Measurements from ENCODE around the gene RBM38. TPM values are rescaled to one million over a fixed set of nuclear protein-coding genes. Genes with fewer than 3 reads are reported as not detected.
A peak's percentile ranks its signal among the peaks of the same experiment; 100 is the strongest.

The RBM38 gene
- total and polyA plus RNA-seq, 2 of the 13 experiments (the other 11 are each of a cell fraction or from before 2014, with no cell fraction given) = 24.2 to 34.2 TPM

DNA sequence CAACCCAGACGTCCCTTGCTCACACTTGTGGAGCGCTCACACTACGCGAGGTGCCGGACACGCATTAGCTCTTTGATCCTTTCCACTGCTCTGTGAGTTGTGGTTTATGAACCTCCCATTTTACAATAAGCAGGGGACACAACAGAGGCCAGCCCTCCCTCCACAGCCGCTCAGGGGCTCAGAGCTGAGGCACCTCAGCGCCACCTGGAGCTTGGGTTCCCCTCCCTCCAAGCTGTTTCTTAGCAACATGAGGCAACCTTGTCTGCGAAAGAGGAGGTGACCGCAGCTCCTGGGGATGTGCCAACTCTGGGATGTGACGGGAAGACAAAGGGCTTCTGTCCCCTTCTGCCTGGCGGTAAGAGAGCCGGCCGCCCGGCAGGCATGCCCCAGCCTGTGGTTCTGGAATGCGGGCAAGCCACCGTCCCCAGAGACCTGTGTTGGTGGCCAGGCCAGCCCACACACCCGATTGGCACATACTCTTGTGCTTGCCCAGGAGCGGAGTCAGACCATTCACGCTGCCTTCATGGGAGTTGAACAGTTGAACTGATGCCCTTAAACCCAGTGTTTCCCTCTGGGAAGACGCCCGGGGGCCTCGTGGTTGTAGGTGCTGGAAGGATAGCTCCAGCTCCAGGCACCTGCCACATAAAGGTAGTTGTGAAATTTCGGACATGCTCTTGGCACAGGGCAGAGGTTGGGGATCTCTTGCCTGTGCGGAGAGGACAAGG is 44.5 kb downstream of the RBM38 start (continued):
- TF ChIP-seq ZNF33A (CRISPR knock-in tag; IDR thresholded peaks at IDR 0.05; ENCODE audit: borderline replicate concordance) = no peak
- TF ChIP-seq, protein P1, sequence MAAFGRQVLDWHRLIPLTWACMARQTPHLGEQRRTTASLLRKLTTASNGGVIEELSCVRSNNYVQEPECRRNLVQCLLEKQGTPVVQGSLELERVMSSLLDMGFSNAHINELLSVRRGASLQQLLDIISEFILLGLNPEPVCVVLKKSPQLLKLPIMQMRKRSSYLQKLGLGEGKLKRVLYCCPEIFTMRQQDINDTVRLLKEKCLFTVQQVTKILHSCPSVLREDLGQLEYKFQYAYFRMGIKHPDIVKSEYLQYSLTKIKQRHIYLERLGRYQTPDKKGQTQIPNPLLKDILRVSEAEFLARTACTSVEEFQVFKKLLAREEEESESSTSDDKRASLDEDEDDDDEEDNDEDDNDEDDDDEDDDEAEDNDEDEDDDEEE (CRISPR knock-in tag; IDR thresholded peaks at IDR 0.05) = peak; percentile 61; the same call in 1 of the 2 replicates
- TF ChIP-seq PAWR (CRISPR knock-in tag; IDR thresholded peaks at IDR 0.05; ENCODE audit: borderline replicate concordance) = no peak
- peak; percentile 59; the same call in 1 of the 2 replicates for TF ChIP-seq JUND (CRISPR knock-in tag; IDR thresholded peaks at IDR 0.05)
- TF ChIP-seq FOXP1 (IDR thresholded peaks at IDR 0.05) = no peak
- no peak for TF ChIP-seq FOXP1 (CRISPR knock-in tag; IDR thresholded peaks at IDR 0.05)
- peak; percentile 48; the same call in 1 of the 2 replicates for TF ChIP-seq FOSL2 (CRISPR knock-in tag; IDR thresholded peaks at IDR 0.05)
- TF ChIP-seq ZNF432 (CRISPR knock-in tag; IDR thresholded peaks at IDR 0.05; ENCODE audit: borderline replicate concordance) = no peak
- TF ChIP-seq PCBP1 (IDR thresholded peaks at IDR 0.05; ENCODE audit: borderline replicate concordance, low read depth, low read length) = no peak
- TF ChIP-seq AHR (CRISPR knock-in tag; IDR thresholded peaks at IDR 0.05) = no peak
- TF ChIP-seq ZNF891 (CRISPR knock-in tag; IDR thresholded peaks at IDR 0.05) = no peak; the same call in 1 of the 2 replicates
- TF ChIP-seq, protein P2, sequence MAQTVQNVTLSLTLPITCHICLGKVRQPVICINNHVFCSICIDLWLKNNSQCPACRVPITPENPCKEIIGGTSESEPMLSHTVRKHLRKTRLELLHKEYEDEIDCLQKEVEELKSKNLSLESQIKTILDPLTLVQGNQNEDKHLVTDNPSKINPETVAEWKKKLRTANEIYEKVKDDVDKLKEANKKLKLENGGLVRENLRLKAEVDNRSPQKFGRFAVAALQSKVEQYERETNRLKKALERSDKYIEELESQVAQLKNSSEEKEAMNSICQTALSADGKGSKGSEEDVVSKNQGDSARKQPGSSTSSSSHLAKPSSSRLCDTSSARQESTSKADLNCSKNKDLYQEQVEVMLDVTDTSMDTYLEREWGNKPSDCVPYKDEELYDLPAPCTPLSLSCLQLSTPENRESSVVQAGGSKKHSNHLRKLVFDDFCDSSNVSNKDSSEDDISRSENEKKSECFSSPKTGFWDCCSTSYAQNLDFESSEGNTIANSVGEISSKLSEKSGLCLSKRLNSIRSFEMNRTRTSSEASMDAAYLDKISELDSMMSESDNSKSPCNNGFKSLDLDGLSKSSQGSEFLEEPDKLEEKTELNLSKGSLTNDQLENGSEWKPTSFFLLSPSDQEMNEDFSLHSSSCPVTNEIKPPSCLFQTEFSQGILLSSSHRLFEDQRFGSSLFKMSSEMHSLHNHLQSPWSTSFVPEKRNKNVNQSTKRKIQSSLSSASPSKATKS (CRISPR knock-in tag; IDR thresholded peaks at IDR 0.05) = no peak
- TF ChIP-seq, protein P3, sequence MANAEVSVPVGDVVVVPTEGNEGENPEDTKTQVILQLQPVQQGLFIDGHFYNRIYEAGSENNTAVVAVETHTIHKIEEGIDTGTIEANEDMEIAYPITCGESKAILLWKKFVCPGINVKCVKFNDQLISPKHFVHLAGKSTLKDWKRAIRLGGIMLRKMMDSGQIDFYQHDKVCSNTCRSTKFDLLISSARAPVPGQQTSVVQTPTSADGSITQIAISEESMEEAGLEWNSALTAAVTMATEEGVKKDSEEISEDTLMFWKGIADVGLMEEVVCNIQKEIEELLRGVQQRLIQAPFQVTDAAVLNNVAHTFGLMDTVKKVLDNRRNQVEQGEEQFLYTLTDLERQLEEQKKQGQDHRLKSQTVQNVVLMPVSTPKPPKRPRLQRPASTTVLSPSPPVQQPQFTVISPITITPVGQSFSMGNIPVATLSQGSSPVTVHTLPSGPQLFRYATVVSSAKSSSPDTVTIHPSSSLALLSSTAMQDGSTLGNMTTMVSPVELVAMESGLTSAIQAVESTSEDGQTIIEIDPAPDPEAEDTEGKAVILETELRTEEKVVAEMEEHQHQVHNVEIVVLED (CRISPR knock-in tag; IDR thresholded peaks at IDR 0.05; ENCODE audit: borderline replicate concordance) = peak; percentile 63; the same call in 1 of the 2 replicates
- TF ChIP-seq, protein P4, sequence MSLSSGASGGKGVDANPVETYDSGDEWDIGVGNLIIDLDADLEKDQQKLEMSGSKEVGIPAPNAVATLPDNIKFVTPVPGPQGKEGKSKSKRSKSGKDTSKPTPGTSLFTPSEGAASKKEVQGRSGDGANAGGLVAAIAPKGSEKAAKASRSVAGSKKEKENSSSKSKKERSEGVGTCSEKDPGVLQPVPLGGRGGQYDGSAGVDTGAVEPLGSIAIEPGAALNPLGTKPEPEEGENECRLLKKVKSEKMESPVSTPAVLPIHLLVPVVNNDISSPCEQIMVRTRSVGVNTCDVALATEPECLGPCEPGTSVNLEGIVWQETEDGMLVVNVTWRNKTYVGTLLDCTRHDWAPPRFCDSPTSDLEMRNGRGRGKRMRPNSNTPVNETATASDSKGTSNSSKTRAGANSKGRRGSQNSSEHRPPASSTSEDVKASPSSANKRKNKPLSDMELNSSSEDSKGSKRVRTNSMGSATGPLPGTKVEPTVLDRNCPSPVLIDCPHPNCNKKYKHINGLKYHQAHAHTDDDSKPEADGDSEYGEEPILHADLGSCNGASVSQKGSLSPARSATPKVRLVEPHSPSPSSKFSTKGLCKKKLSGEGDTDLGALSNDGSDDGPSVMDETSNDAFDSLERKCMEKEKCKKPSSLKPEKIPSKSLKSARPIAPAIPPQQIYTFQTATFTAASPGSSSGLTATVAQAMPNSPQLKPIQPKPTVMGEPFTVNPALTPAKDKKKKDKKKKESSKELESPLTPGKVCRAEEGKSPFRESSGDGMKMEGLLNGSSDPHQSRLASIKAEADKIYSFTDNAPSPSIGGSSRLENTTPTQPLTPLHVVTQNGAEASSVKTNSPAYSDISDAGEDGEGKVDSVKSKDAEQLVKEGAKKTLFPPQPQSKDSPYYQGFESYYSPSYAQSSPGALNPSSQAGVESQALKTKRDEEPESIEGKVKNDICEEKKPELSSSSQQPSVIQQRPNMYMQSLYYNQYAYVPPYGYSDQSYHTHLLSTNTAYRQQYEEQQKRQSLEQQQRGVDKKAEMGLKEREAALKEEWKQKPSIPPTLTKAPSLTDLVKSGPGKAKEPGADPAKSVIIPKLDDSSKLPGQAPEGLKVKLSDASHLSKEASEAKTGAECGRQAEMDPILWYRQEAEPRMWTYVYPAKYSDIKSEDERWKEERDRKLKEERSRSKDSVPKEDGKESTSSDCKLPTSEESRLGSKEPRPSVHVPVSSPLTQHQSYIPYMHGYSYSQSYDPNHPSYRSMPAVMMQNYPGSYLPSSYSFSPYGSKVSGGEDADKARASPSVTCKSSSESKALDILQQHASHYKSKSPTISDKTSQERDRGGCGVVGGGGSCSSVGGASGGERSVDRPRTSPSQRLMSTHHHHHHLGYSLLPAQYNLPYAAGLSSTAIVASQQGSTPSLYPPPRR (CRISPR knock-in tag; IDR thresholded peaks at IDR 0.05; ENCODE audit: borderline replicate concordance) = no peak
- no peak for TF ChIP-seq CCDC6 (CRISPR knock-in tag; IDR thresholded peaks at IDR 0.05)
- TF ChIP-seq ZNF83 (CRISPR knock-in tag; IDR thresholded peaks at IDR 0.05; ENCODE audit: borderline replicate concordance) = no peak
- no peak for TF ChIP-seq POLR2G (IDR thresholded peaks at IDR 0.05; ENCODE audit: low read depth, low read length)
- no peak for TF ChIP-seq SRSF9 (IDR thresholded peaks at IDR 0.05; ENCODE audit: borderline replicate concordance, insufficient read depth, low read depth, low read length, poor library complexity, severe bottlenecking)
